Suprapubic skin (tissue), 4 donors: ENCODE results near the gene ACTG1. TPM values are rescaled to one million over a fixed set of nuclear protein-coding genes. Genes with fewer than 3 reads are reported as not detected.

ENCODE experiments used
- DNase-seq, 2 donors: peaks; one replicate each; pipeline ENCODE4 v3.0.0-alpha.2; 2019; ENCODE audit warnings: low spot score in 2 of 2
- H3K27ac ChIP-seq: fragments of 200-600 bp; sonication (generic); one replicate; pipeline ENCODE4 v1.5.1; 2019
- H3K27me3 ChIP-seq: fragments of 200-600 bp; sonication (generic); one replicate; pipeline ENCODE4 v1.5.1; 2019
- H3K36me3 ChIP-seq: fragments of 200-600 bp; sonication (generic); one replicate; pipeline ENCODE4 v1.5.1; 2019
- H3K4me1 ChIP-seq: fragments of 200-600 bp; sonication (generic); one replicate; pipeline ENCODE4 v1.5.1; 2019
- H3K4me3 ChIP-seq: fragments of 200-600 bp; sonication (generic); one replicate; pipeline ENCODE4 v1.5.1; 2019; ENCODE audit warnings: mild to moderate bottlenecking
- H3K9me3 ChIP-seq: fragments of 200-600 bp; sonication (generic); one replicate; pipeline ENCODE4 v1.5.1; 2019
- CTCF ChIP-seq, 2 donors: fragments of 200-600 bp in 1 of 2; fragments of 450-650 bp in 1 of 2; sonication (generic) in 1 of 2; IDR thresholded peaks; one replicate each; pipeline ENCODE4 v1.5.1; 2016 to 2019; ENCODE audit warnings: antibody characterized with exemption in 2 of 2, mild to moderate bottlenecking in 1 of 2, moderate library complexity in 1 of 2
- EP300 ChIP-seq: sonication (generic); formaldehyde crosslinking; IDR thresholded peaks from one replicate; pipeline ENCODE4 v1.6.1; 2017; ENCODE audit warnings: antibody characterized with exemption
- POLR2A ChIP-seq, 2 donors: fragments of 450-650 bp; IDR thresholded peaks; one replicate each; pipeline ENCODE4 v1.6.1; 2017; ENCODE audit warnings: antibody characterized with exemption in 2 of 2, mild to moderate bottlenecking in 2 of 2, moderate library complexity in 2 of 2
- POLR2AphosphoS5 ChIP-seq, 3 donors: sonication (generic); formaldehyde crosslinking; IDR thresholded peaks; one replicate each; pipeline ENCODE4 v1.6.1; 2017; ENCODE audit warnings: antibody characterized with exemption in 3 of 3
- WGBS: methylation state at CpG from one replicate; pipeline ENCODE4 v1.1.5; 2018; 5-methylcytosine and 5-hydroxymethylcytosine counted together
- total RNA-seq, 4 donors: library from RNA; depleted of rRNA; stranded (reverse); fragments of >200 nt; gene quantifications; one replicate each; pipeline ENCODE4 v1.1.0, GENCODE V29; 2016

The ACTG1 gene
- total RNA-seq, 4 donors from 2014 or later: 2,659 to 6,485 (median 4,163) TPM

DNA sequence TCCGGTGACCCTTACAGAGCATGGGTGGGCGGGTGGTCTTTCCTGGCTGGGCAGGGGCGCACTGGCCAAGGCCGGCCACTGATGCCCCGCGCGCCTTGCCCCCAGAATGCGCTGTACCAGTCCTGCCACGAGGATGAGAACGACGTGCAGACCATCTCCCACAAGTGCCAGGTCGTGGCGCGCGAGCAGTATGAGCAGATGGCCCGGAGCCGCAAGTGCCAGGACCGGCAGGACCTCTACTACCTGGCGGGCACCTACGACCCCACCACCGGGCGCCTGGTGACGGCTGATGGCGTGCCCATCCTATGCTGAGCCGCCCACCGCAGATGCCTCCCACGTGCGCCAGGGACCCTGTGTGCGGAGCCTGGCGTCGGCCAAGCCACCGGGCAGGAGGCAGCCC, 49.1 kb downstream of the ACTG1 start:
- TF ChIP-seq EP300: no peak
- TF ChIP-seq POLR2AphosphoS5 (IDR thresholded peaks at IDR 0.05): no peak
- no peak for TF ChIP-seq CTCF (IDR thresholded peaks at IDR 0.05)
- no peak for TF ChIP-seq POLR2A (IDR thresholded peaks at IDR 0.05)
- WGBS: 99% methylated on average over 8 of the region's 32 CpGs
- H3K27ac ChIP-seq: no peak overlapping the region
- no peak for DNase-seq
- no peak overlapping the region for H3K4me3 ChIP-seq
- H3K27me3 ChIP-seq: no peaks in the 10 kb centered on the region
- peaks cover 42% of the 10 kb centered on the region for H3K36me3 ChIP-seq
- H3K4me1 ChIP-seq: no peaks in the 10 kb centered on the region
- H3K9me3 ChIP-seq: no peaks in the 10 kb centered on the region

DNA sequence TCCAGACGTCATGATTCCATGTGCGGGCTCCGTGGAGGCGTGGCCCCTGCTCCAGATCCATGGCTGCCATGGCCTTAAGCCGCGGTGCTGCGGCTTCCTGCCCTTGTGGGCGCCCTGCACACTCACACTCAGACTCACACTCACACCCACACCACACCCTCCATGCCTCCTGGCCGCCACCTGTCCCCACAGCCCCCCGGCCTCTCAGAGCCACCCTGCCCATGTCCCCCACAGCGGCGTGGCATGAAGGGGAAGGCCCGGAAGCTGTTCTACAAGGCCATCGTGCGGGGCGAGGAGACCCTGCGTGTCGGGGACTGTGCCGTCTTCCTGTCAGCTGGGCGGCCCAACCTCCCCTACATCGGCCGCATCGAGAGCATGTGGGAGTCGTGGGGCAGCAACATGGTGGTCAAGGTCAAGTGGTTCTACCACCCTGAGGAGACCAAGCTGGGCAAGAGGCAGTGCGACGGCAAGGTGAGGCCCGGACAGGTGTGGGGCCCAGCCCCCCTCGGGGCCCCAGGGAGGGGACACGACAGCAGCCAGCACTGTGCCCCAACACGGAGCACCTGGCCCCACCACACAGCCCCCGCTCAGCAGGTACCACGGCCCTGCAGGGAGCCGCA, 50.0 kb downstream of the ACTG1 start:
- no peak overlapping the region for H3K27ac ChIP-seq
- H3K4me1 ChIP-seq: no peaks in the 10 kb centered on the region
- DNase-seq: no peak
- no peak for TF ChIP-seq POLR2AphosphoS5 (IDR thresholded peaks at IDR 0.05)
- no peak for TF ChIP-seq CTCF (IDR thresholded peaks at IDR 0.05)
- no peak for TF ChIP-seq EP300
- no peak for TF ChIP-seq POLR2A (IDR thresholded peaks at IDR 0.05)
- 97% methylated on average over 30 of the region's 33 CpGs for WGBS
- H3K4me3 ChIP-seq: no peak overlapping the region
- no peaks in the 10 kb centered on the region for H3K27me3 ChIP-seq
- H3K36me3 ChIP-seq: peaks cover 47% of the 10 kb centered on the region
- H3K9me3 ChIP-seq: no peaks in the 10 kb centered on the region

DNA sequence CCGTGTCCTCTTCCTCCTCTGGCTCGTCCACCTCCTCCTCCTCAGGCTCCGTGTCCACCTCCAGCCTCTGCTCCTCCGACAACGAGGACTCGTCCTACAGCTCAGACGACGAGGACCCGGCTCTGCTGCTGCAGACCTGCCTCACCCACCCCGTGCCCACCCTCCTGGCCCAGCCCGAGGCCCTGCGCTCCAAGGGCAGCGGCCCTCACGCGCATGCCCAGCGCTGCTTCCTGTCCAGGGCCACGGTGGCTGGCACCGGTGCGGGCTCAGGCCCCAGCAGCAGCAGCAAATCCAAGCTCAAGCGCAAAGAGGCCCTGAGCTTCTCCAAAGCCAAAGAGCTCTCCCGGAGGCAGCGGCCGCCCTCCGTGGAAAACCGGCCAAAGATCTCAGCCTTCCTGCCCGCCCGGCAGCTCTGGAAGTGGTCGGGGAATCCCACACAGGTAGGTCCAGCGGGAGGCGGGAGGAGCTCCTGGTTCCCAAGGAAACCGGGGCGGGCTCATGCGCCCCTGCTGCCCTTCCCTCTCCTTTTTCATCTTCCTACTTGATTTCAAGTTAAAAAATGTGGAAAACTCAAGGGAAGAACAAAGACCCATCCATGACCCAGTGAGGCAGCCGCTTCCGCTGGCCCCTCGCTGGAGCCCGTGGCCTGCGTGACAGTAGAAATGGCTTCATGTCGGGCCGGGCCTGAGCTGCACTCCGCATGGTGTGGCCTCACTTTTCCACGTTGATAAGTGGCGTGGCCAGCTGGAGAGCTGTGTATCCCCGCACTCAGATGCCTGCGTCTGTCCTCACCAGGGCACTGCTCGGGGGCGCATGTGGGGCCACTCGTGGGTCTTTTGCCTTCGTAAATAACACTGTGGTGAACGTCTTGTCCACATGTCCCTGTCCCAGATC, 50.7 kb downstream of the ACTG1 start:
- Histone ChIP-seq H3K27me3 (no peaks in the 10 kb centered on the region), H3K4me3 (no peak overlapping the region), H3K9me3 (no peaks in the 10 kb centered on the region), H3K27ac (no peak overlapping the region), H3K4me1 (no peaks in the 10 kb centered on the region), H3K36me3 (peaks cover 47% of the 10 kb centered on the region)
- no peak for DNase-seq
- no peak for TF ChIP-seq EP300
- 91% methylated on average over 46 of the region's 50 CpGs for WGBS

DNA sequence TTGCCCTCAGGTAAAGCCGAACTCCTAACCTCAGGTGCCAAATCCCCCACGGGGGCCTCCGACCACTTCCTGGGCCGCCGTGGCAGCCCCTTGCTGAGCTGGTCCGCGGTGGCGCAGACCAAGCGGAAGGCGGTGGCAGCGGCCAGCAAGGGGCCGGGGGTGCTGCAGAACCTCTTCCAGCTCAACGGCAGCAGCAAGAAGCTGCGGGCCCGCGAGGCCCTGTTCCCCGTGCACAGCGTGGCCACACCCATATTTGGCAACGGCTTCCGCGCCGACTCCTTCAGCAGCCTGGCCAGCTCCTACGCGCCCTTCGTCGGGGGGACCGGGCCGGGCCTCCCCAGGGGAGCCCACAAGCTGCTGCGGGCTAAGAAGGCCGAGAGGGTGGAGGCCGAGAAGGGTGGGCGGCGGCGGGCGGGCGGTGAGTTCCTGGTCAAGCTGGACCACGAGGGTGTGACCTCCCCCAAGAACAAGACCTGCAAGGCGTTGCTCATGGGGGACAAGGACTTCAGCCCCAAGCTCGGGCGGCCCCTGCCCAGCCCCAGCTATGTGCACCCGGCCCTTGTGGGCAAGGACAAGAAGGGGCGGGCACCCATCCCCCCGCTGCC, 51.6 kb downstream of the ACTG1 start:
- no peaks in the 10 kb centered on the region for H3K9me3 ChIP-seq
- no peak for DNase-seq
- peaks cover 47% of the 10 kb centered on the region for H3K36me3 ChIP-seq
- WGBS: 74% methylated on average over 33 of the region's 43 CpGs
- TF ChIP-seq CTCF (IDR thresholded peaks at IDR 0.05) (no peak), POLR2A (IDR thresholded peaks at IDR 0.05) (no peak), EP300 (no peak), POLR2AphosphoS5 (IDR thresholded peaks at IDR 0.05) (no peak)
- no peak overlapping the region for H3K4me3 ChIP-seq
- H3K27me3 ChIP-seq: no peaks in the 10 kb centered on the region
- H3K4me1 ChIP-seq: no peaks in the 10 kb centered on the region
- H3K27ac ChIP-seq: no peak overlapping the region

Other genes starting within 250 kb of the ACTG1 start
- 10 to 100 TPM; 48.5 to 84.9 (median 69.4) TPM for gene SLC38A10, start 217.5 kb downstream of the ACTG1 start, total RNA-seq
- gene BAHCC1, start 117.3 kb downstream of the ACTG1 start, total RNA-seq: 10 to 100 TPM in 2 of 4 donors, 1 to 10 TPM in 2; 4.5 to 19.3 (median 12.2) TPM
- gene FSCN2, start 15.6 kb upstream of the ACTG1 start, total RNA-seq: 1 to 10 TPM in 3 of 4 donors, under 1 TPM in 1; 0.52 to 4.7 (median 3.3) TPM
- gene FAAP100, start 39.6 kb upstream of the ACTG1 start, total RNA-seq: 10 to 100 TPM; 33.0 to 44.2 (median 37.7) TPM
- gene NPLOC4, start 124.3 kb upstream of the ACTG1 start, total RNA-seq: 100 to 1,000 TPM in 1 of 4 donors, 10 to 100 TPM in 3; 77.1 to 115 (median 91.7) TPM
- gene TSPAN10, start 124.4 kb upstream of the ACTG1 start, total RNA-seq: 1 to 10 TPM in 3 of 4 donors, under 1 TPM in 1; 0.99 to 9.2 (median 2.5) TPM
- gene PDE6G, start 143.7 kb upstream of the ACTG1 start, total RNA-seq: under 1 TPM in 1 of 4 donors, not detected in 3; 0.53 TPM
- gene OXLD1, start 153.8 kb upstream of the ACTG1 start, total RNA-seq: 10 to 100 TPM; 39.6 to 68.1 (median 47.6) TPM
- gene CCDC137, start 153.9 kb upstream of the ACTG1 start, total RNA-seq: 10 to 100 TPM; 14.9 to 29.8 (median 24.5) TPM
- 10 to 100 TPM; 20.2 to 39.4 (median 36.2) TPM for gene ARL16, start 171.0 kb upstream of the ACTG1 start, total RNA-seq
- 100 to 1,000 TPM in 3 of 4 donors, 10 to 100 TPM in 1; 91.0 to 181 (median 107) TPM for gene HGS, start 171.2 kb upstream of the ACTG1 start, total RNA-seq
- 10 to 100 TPM; 27.6 to 65.7 (median 52.1) TPM for gene MRPL12, start 190.6 kb upstream of the ACTG1 start, total RNA-seq
- 10 to 100 TPM; 14.1 to 32.0 (median 16.9) TPM for gene SLC25A10, start 199.5 kb upstream of the ACTG1 start, total RNA-seq